WTC11 (cell line): ENCODE results near the gene INF2.

ENCODE experiments used
- PREB ChIP-seq: sonication (generic); formaldehyde crosslinking; IDR thresholded peaks from 2 replicates; pipeline ENCODE4 v1.8.1; 2022; ENCODE audit warnings: mild to moderate bottlenecking, missing genetic modification reagents, moderate library complexity, borderline replicate concordance
- RELA ChIP-seq: sonication (generic); formaldehyde crosslinking; IDR thresholded peaks from 2 replicates; pipeline ENCODE4 v1.8.1; 2022; ENCODE audit warnings: missing genetic modification reagents, mild to moderate bottlenecking, borderline replicate concordance

- TF ChIP-seq PREB (no peak), RELA (CRISPR knock-in tag) (no peak)
Observed at GRCh38 chr14:104724407-104724980, 35.1 kb downstream of the INF2 start.
